IMR-90 (cell line): ENCODE results near the gene KRT38. TPM values are rescaled to one million over a fixed set of nuclear protein-coding genes. Genes with fewer than 3 reads are reported as not detected.

ENCODE experiments used
- ATAC-seq: fragments of 200-7000 bp; cut with Tn5 transposase; 2 replicates; pipeline ENCODE4 v1.9.1; 2020; ENCODE audit warnings: low read depth, mild to moderate bottlenecking, moderate library complexity
- BruUV-seq: library from RNA; stranded (reverse); fragments of 400-500 nt; replicated peaks from 2 replicates; lab custom pipeline; 2021; lab: Mats Ljungman, UMichigan
- CTCF ChIA-PET: fragments of 300-600 bp; formaldehyde crosslinking; extraction: SDS; loops from one replicate; lab custom pipeline; 2021; ENCODE audit warnings: antibody characterized with exemption; lab: Yijun Ruan, JAX
- POLR2A ChIA-PET: fragments of 300-600 bp; sonication (Branson Sonifier 250); formaldehyde crosslinking; loops from one replicate; lab custom pipeline; 2022; ENCODE audit warnings: antibody characterized with exemption; ENCODE audit not compliant: unreplicated experiment; lab: Charles Lee
- DNase-seq: peaks from one replicate; pipeline ENCODE4 v3.0.0; 2013
- H2AFZ ChIP-seq: replicated peaks from 2 replicates; pipeline ENCODE3; 2013; ENCODE audit warnings: low read length, mild to moderate bottlenecking; ENCODE audit not compliant: poor library complexity
- H2AK5ac ChIP-seq: 2 replicates; pipeline ENCODE4 v1.6.1; 2013; ENCODE audit warnings: low read depth, low read length, inconsistent platforms
- H2AK9ac ChIP-seq: replicated peaks from 2 replicates; pipeline ENCODE3; 2013; ENCODE audit warnings: mild to moderate bottlenecking, low read depth, low read length, moderate library complexity; ENCODE audit not compliant: poor library complexity
- H2BK120ac ChIP-seq: 2 replicates; pipeline ENCODE4 v1.6.1; 2013; ENCODE audit warnings: low read depth, low read length, inconsistent platforms
- H2BK15ac ChIP-seq: 3 replicates; pipeline ENCODE4 v1.6.1; 2013; ENCODE audit warnings: low read depth, low read length, inconsistent platforms
- H2BK20ac ChIP-seq: 2 replicates; pipeline ENCODE4 v1.6.1; 2013; ENCODE audit warnings: low read depth, mild to moderate bottlenecking, inconsistent platforms, low read length, moderate library complexity
- H2BK5ac ChIP-seq: 2 replicates; pipeline ENCODE4 v1.6.1; 2013; ENCODE audit warnings: mild to moderate bottlenecking, low read depth, low read length, inconsistent platforms; ENCODE audit not compliant: poor library complexity, severe bottlenecking
- H3K14ac ChIP-seq: replicated peaks from 2 replicates; pipeline ENCODE4 v1.6.1; 2013; ENCODE audit warnings: low read depth, low read length, inconsistent platforms
- H3K18ac ChIP-seq: 2 replicates; pipeline ENCODE4 v1.6.1; 2013; ENCODE audit warnings: low read depth, low read length, control low read depth
- H3K23ac ChIP-seq: 2 replicates; pipeline ENCODE4 v1.6.1; 2013; ENCODE audit warnings: low read depth, low read length, inconsistent platforms
- H3K27ac ChIP-seq: 2 replicates; pipeline ENCODE4 v1.5.1; 2013; ENCODE audit warnings: mild to moderate bottlenecking, control low read depth, low read length; ENCODE audit not compliant: insufficient read depth
- H3K27me3 ChIP-seq: 2 replicates; pipeline ENCODE4 v1.6.1; 2013; ENCODE audit warnings: low read length; ENCODE audit not compliant: control insufficient read depth, insufficient read depth
- H3K36me3 ChIP-seq: 2 replicates; pipeline ENCODE4 v1.6.1; 2013; ENCODE audit warnings: low read length, mixed read lengths; ENCODE audit not compliant: control insufficient read depth, insufficient read depth
- H3K4ac ChIP-seq: 2 replicates; pipeline ENCODE4 v1.6.1; 2013; ENCODE audit warnings: low read depth, low read length, inconsistent platforms
- H3K4me1 ChIP-seq: 2 replicates; pipeline ENCODE4 v1.6.1; 2013; ENCODE audit warnings: low read length, mixed read lengths; ENCODE audit not compliant: control insufficient read depth, insufficient read depth
- H3K4me2 ChIP-seq: 2 replicates; pipeline ENCODE4 v1.6.1; 2013; ENCODE audit warnings: low read depth, mild to moderate bottlenecking, control low read depth, low read length, moderate library complexity
- H3K4me3 ChIP-seq: 2 replicates; pipeline ENCODE4 v1.5.1; 2013; ENCODE audit warnings: low read depth, mild to moderate bottlenecking, control low read depth, low read length, moderate library complexity; ENCODE audit not compliant: insufficient read depth
- H3K56ac ChIP-seq: 2 replicates; pipeline ENCODE4 v1.6.1; 2013; ENCODE audit warnings: low read length, inconsistent platforms; ENCODE audit not compliant: insufficient read depth; ENCODE audit errors: extremely low read depth
- H3K79me1 ChIP-seq, 2 experiments: 2 replicates each; pipeline ENCODE4 v1.6.1; 2013; ENCODE audit warnings: low read length in 2 of 2, inconsistent platforms in 1 of 2, low read depth in 1 of 2
- H3K9ac ChIP-seq: 2 replicates; pipeline ENCODE4 v1.6.1; 2013; ENCODE audit warnings: low read depth, low read length, control low read depth
- H3K9me1 ChIP-seq: 2 replicates; pipeline ENCODE4 v1.6.1; 2013; ENCODE audit warnings: low read length, inconsistent platforms; ENCODE audit not compliant: insufficient read depth
- H3K9me3 ChIP-seq: 2 replicates; pipeline ENCODE4 v1.6.1; 2013; ENCODE audit warnings: low read length; ENCODE audit not compliant: control insufficient read depth, insufficient read depth
- H4K20me1 ChIP-seq: 2 replicates; pipeline ENCODE4 v1.6.1; 2013; ENCODE audit warnings: low read length, inconsistent platforms; ENCODE audit not compliant: insufficient read depth
- H4K5ac ChIP-seq: 2 replicates; pipeline ENCODE4 v1.6.1; 2013; ENCODE audit warnings: mild to moderate bottlenecking, low read depth, low read length, control low read depth
- H4K8ac ChIP-seq, 2 experiments: 2 replicates each; pipeline ENCODE4 v1.6.1; 2013; ENCODE audit warnings: low read depth in 2 of 2, low read length in 2 of 2, control low read depth in 1 of 2, inconsistent platforms in 1 of 2
- H4K91ac ChIP-seq: 2 replicates; pipeline ENCODE4 v1.6.1; 2013; ENCODE audit warnings: low read depth, low read length, inconsistent platforms; ENCODE audit not compliant: insufficient read depth
- BHLHE40 ChIP-seq: fragments of 150-350 bp; IDR thresholded peaks from 2 replicates; pipeline ENCODE4 v1.6.1; 2016; ENCODE audit warnings: mild to moderate bottlenecking, low read depth, low read length
- CEBPB ChIP-seq: IDR thresholded peaks from 2 replicates; pipeline ENCODE4 v1.6.1; 2012; ENCODE audit warnings: low read depth, low read length, improper control_type of control experiment
- CHD1 ChIP-seq: IDR thresholded peaks from 2 replicates; pipeline ENCODE4 v1.6.1; 2012; ENCODE audit warnings: low read depth, low read length, improper control_type of control experiment
- FOS ChIP-seq: fragments of 150-350 bp; IDR thresholded peaks from 2 replicates; pipeline ENCODE4 v1.6.1; 2016; ENCODE audit warnings: low read depth, low read length
- MAFK ChIP-seq: IDR thresholded peaks from 2 replicates; pipeline ENCODE4 v1.6.1; 2012; ENCODE audit warnings: low read depth, low read length, improper control_type of control experiment
- MAZ ChIP-seq: IDR thresholded peaks from 2 replicates; pipeline ENCODE4 v1.6.1; 2012; ENCODE audit warnings: low read depth, mild to moderate bottlenecking, low read length, improper control_type of control experiment, moderate library complexity, borderline replicate concordance
- MXI1 ChIP-seq: IDR thresholded peaks from 2 replicates; pipeline ENCODE4 v1.6.1; 2012; ENCODE audit warnings: low read depth, mild to moderate bottlenecking, low read length, moderate library complexity, borderline replicate concordance
- NFE2L2 ChIP-seq: fragments of 150-350 bp; IDR thresholded peaks from 2 replicates; pipeline ENCODE4 v1.6.1; 2016; ENCODE audit warnings: low read depth, mild to moderate bottlenecking, low read length
- POLR2A ChIP-seq: IDR thresholded peaks from 2 replicates; pipeline ENCODE4 v1.6.1; 2012; ENCODE audit warnings: mild to moderate bottlenecking, low read depth, low read length
- RAD21 ChIP-seq: IDR thresholded peaks from 2 replicates; pipeline ENCODE4 v1.6.1; 2012; ENCODE audit warnings: low read length, improper control_type of control experiment
- RCOR1 ChIP-seq: IDR thresholded peaks from 2 replicates; pipeline ENCODE4 v1.6.1; 2012; ENCODE audit warnings: mild to moderate bottlenecking, low read length, improper control_type of control experiment; ENCODE audit not compliant: insufficient replicate concordance
- RFX5 ChIP-seq: IDR thresholded peaks from 2 replicates; pipeline ENCODE4 v1.8.0; 2012; ENCODE audit warnings: low read depth, mild to moderate bottlenecking, low read length, moderate library complexity
- SMC3 ChIP-seq: fragments of 150-350 bp; IDR thresholded peaks from 2 replicates; pipeline ENCODE4 v1.6.1; 2016; ENCODE audit warnings: low read depth, mild to moderate bottlenecking, antibody characterized with exemption, low read length, moderate library complexity
- WGBS, 2 experiments: methylation state at CpG; one replicate each; pipeline versions ENCODE4 v1.1.5 to v1.1.7; 2013; ENCODE audit warnings: missing lambda C conversion rate in 2 of 2; ENCODE audit not compliant: insufficient read length in 1 of 2; ENCODE audit errors: extremely low coverage in 2 of 2; 5-methylcytosine and 5-hydroxymethylcytosine counted together
- dilution Hi-C: fragments of 300-500 bp; cut with HindIII; formaldehyde crosslinking; loops from one replicate; pipeline ENCODE4 v1.14.3; 2018; ENCODE audit warnings: low sequenced_read_pairs; ENCODE audit not compliant: unreplicated experiment
- in situ Hi-C: fragments of 300-500 bp; cut with MboI; formaldehyde crosslinking; loops from 3 replicates; pipeline ENCODE4 v1.14.3; 2019; ENCODE audit warnings: low sequenced_read_pairs, inconsistent platforms, mixed read lengths
- intact Hi-C: fragments of 100-400 bp; cut with micrococcal nuclease; formaldehyde crosslinking; loops from 2 replicates; pipeline ENCODE4 v1.10.0; 2022
- polyA plus RNA-seq, 3 experiments: library from polyadenylated mRNA; depleted of rRNA; stranded (reverse); fragments of >200 nt; gene quantifications; 2 replicates each; pipeline ENCODE4 v1.2.3, GENCODE V29; 2012; ENCODE audit warnings: low replicate concordance in 1 of 3
- total RNA-seq: library from RNA; depleted of rRNA; stranded (reverse); fragments of >200 nt; gene quantifications from 2 replicates; pipeline ENCODE4 v1.2.3, GENCODE V29; 2012
- TF ChIP-seq, protein P1 (sequence below): conservative IDR thresholded peaks from 2 replicates; pipeline ENCODE4 v1.5.1; 2012; ENCODE audit warnings: mild to moderate bottlenecking, low read depth, low read length, improper control_type of control experiment
- TF ChIP-seq, protein P2 (sequence below): fragments of 150-350 bp; IDR thresholded peaks from 2 replicates; pipeline ENCODE4 v1.6.1; 2017; ENCODE audit warnings: mild to moderate bottlenecking, antibody characterized with exemption, low read length, low read depth
- TF ChIP-seq, protein P3 (sequence below): fragments of 150-350 bp; IDR thresholded peaks from 2 replicates; pipeline ENCODE4 v1.6.1; 2016; ENCODE audit warnings: low read depth, mild to moderate bottlenecking, low read length, moderate library complexity, borderline replicate concordance

KRT38 gene
- total and polyA plus RNA-seq, 2 of the 4 experiments (the other 2 are of a cell fraction) = 0.09 TPM; not detected in 1

DNA sequence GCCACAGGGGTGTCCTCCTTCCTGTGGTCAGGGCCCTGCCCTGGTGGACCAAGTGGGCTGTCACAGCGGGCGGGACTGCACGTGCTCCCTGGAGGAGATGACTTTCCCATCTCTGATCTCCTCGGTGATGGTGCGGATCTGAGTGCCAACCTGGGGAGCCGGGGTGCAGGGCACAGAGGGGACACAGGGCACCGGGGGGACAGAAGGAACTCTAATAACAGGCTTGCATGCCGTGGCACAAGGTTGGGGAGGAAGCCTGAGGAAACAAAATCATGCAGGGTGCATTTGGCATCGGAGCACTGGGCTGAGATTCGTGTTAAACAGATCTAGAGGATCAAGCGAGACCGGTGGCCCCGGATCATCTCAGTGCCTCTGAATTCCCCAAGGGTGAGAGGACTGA lies 45.5 kb upstream of the KRT38 start:
- dilution Hi-C loops = no loop called here
- H3K14ac ChIP-seq = no peak overlapping the region
- TF ChIP-seq RAD21 (no peak), MXI1 (no peak), SMC3 (no peak), RFX5 (no peak), CHD1 (no peak), BHLHE40 (no peak), NFE2L2 (no peak), CEBPB (no peak), MAFK (no peak), RCOR1 (no peak), MAZ (no peak), POLR2A (no peak), FOS (no peak)
- TF ChIP-seq, protein P1, sequence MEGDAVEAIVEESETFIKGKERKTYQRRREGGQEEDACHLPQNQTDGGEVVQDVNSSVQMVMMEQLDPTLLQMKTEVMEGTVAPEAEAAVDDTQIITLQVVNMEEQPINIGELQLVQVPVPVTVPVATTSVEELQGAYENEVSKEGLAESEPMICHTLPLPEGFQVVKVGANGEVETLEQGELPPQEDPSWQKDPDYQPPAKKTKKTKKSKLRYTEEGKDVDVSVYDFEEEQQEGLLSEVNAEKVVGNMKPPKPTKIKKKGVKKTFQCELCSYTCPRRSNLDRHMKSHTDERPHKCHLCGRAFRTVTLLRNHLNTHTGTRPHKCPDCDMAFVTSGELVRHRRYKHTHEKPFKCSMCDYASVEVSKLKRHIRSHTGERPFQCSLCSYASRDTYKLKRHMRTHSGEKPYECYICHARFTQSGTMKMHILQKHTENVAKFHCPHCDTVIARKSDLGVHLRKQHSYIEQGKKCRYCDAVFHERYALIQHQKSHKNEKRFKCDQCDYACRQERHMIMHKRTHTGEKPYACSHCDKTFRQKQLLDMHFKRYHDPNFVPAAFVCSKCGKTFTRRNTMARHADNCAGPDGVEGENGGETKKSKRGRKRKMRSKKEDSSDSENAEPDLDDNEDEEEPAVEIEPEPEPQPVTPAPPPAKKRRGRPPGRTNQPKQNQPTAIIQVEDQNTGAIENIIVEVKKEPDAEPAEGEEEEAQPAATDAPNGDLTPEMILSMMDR = no peak
- TF ChIP-seq, protein P2, sequence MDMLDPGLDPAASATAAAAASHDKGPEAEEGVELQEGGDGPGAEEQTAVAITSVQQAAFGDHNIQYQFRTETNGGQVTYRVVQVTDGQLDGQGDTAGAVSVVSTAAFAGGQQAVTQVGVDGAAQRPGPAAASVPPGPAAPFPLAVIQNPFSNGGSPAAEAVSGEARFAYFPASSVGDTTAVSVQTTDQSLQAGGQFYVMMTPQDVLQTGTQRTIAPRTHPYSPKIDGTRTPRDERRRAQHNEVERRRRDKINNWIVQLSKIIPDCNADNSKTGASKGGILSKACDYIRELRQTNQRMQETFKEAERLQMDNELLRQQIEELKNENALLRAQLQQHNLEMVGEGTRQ = no peak
- TF ChIP-seq, protein P3, sequence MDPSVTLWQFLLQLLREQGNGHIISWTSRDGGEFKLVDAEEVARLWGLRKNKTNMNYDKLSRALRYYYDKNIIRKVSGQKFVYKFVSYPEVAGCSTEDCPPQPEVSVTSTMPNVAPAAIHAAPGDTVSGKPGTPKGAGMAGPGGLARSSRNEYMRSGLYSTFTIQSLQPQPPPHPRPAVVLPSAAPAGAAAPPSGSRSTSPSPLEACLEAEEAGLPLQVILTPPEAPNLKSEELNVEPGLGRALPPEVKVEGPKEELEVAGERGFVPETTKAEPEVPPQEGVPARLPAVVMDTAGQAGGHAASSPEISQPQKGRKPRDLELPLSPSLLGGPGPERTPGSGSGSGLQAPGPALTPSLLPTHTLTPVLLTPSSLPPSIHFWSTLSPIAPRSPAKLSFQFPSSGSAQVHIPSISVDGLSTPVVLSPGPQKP = no peak
- H3K4me3 ChIP-seq = no peak overlapping the region
- H3K4me2 ChIP-seq = no peak overlapping the region
- H2AK5ac ChIP-seq = no peak overlapping the region
- H3K4me1 ChIP-seq = no peaks in the 10 kb centered on the region
- in situ Hi-C loops = no loop called here
- no peaks in the 10 kb centered on the region for H3K9me3 ChIP-seq
- H3K9ac ChIP-seq = no peak overlapping the region
- H3K56ac ChIP-seq = no peak overlapping the region
- H2BK5ac ChIP-seq = no peak overlapping the region
- H4K5ac ChIP-seq = no peak overlapping the region
- DNase-seq (no peak), ATAC-seq (no peak)
- intact Hi-C loops = no loop called here
- H3K27ac ChIP-seq = no peak overlapping the region
- H4K91ac ChIP-seq = no peak overlapping the region
- H3K23ac ChIP-seq = no peak overlapping the region
- ChIA-PET CTCF (no interaction called here), POLR2A (no interaction called here)
- no peak overlapping the region for H4K8ac ChIP-seq
- no TSS peak for BruUV-seq
- WGBS, 2 experiments = 95% methylated on average over 12 of the region's 13 CpGs; no CpG with 5 or more reads in 1 of the 2 experiments
- no peak overlapping the region for H2BK120ac ChIP-seq
- H4K20me1 ChIP-seq = no peaks in the 10 kb centered on the region
- no peak overlapping the region for H2BK15ac ChIP-seq
- H3K4ac ChIP-seq = no peak overlapping the region
- no peaks in the 10 kb centered on the region for H3K36me3 ChIP-seq
- no peak overlapping the region for H3K18ac ChIP-seq
- peaks cover 7% of the 10 kb centered on the region; the same call in 1 of the 2 replicates for H3K27me3 ChIP-seq
- H2BK20ac ChIP-seq = no peak overlapping the region
- H3K9me1 ChIP-seq = no peaks in the 10 kb centered on the region
- H3K79me1 ChIP-seq = no peaks in the 10 kb centered on the region
- no peak overlapping the region for H2AK9ac ChIP-seq
- no peak overlapping the region for H2AFZ ChIP-seq
